GM12878 (cell line): Measurements from ENCODE around the gene S100A8. TPM values are rescaled to one million over a fixed set of nuclear protein-coding genes. Genes with fewer than 3 reads are reported as not detected.
A peak's percentile ranks its signal among the peaks of the same experiment; 100 is the strongest.

Experiments
- BRCA1 ChIP-seq: IDR thresholded peaks from 2 replicates; pipeline ENCODE4 v1.6.1; 2011; ENCODE audit warnings: low read depth, low read length, improper control_type of control experiment
- CBFB ChIP-seq: IDR thresholded peaks from 2 replicates; pipeline ENCODE4 v1.6.1; 2016; ENCODE audit warnings: antibody characterized with exemption, low read depth
- CREB1 ChIP-seq: IDR thresholded peaks from 2 replicates; pipeline ENCODE4 v1.6.1; 2012; ENCODE audit warnings: low read depth, mild to moderate bottlenecking, inconsistent platforms
- FOXK2 ChIP-seq: fragments of 450-650 bp; IDR thresholded peaks from 2 replicates; pipeline ENCODE4 v1.6.1; 2017; ENCODE audit warnings: mild to moderate bottlenecking, moderate library complexity
- HCFC1 ChIP-seq: fragments of 150-350 bp; IDR thresholded peaks from 2 replicates; pipeline ENCODE4 v1.6.1; 2014; ENCODE audit warnings: low read length
- HDAC6 ChIP-seq: fragments of 200-600 bp; sonication (generic); IDR thresholded peaks from one replicate; pipeline ENCODE4 v1.8.0; 2017; ENCODE audit warnings: antibody characterized with exemption; ENCODE audit not compliant: unreplicated experiment
- IKZF2 ChIP-seq, 2 experiments: fragments of 450-650 bp; IDR thresholded peaks; 2 replicates each; pipeline ENCODE4 v1.6.1; 2017; ENCODE audit warnings: mild to moderate bottlenecking in 2 of 2, moderate library complexity in 2 of 2
- JUND ChIP-seq: IDR thresholded peaks from 2 replicates; pipeline ENCODE4 v1.6.1; 2012; ENCODE audit warnings: low read depth, mild to moderate bottlenecking, low read length, improper control_type of control experiment, moderate library complexity
- KAT2A ChIP-seq: conservative IDR thresholded peaks from 2 replicates; pipeline ENCODE4 v1.6.1; 2011; ENCODE audit warnings: low read depth, low read length; ENCODE audit not compliant: control insufficient read depth
- LARP7 ChIP-seq: fragments of 450-650 bp; IDR thresholded peaks from 2 replicates; pipeline ENCODE4 v1.6.1; 2017; ENCODE audit warnings: mild to moderate bottlenecking
- MTA3 ChIP-seq: IDR thresholded peaks from 2 replicates; pipeline ENCODE4 v1.6.1; 2012; ENCODE audit warnings: low read length, inconsistent platforms, borderline replicate concordance
- RB1 ChIP-seq: fragments of 450-650 bp; formaldehyde crosslinking; IDR thresholded peaks from 2 replicates; pipeline ENCODE4 v1.6.1; 2017; ENCODE audit warnings: mild to moderate bottlenecking, borderline replicate concordance
- RCOR1 ChIP-seq: conservative IDR thresholded peaks from 2 replicates; pipeline ENCODE4 v1.6.1; 2012; ENCODE audit warnings: low read depth, low read length, improper control_type of control experiment
- RELA ChIP-seq: fragments of 450-650 bp; IDR thresholded peaks from 2 replicates; pipeline ENCODE4 v1.8.0; 2014; ENCODE audit warnings: borderline replicate concordance; ENCODE audit not compliant: partially characterized antibody
- RFX5 ChIP-seq: IDR thresholded peaks from 2 replicates; pipeline ENCODE4 v1.6.1; 2011; ENCODE audit warnings: low read depth, low read length, improper control_type of control experiment
- SPI1 ChIP-seq: IDR thresholded peaks from 2 replicates; pipeline ENCODE4 v1.6.1; 2011; ENCODE audit warnings: low read depth, mild to moderate bottlenecking, low read length, moderate library complexity, borderline replicate concordance; ENCODE audit not compliant: insufficient read depth
- STAT1 ChIP-seq: fragments of 450-650 bp; conservative IDR thresholded peaks from 2 replicates; pipeline ENCODE4 v1.6.1; 2014; ENCODE audit warnings: antibody characterized with exemption, mild to moderate bottlenecking
- SUPT20H ChIP-seq: IDR thresholded peaks from 2 replicates; pipeline ENCODE4 v1.6.1; 2011; ENCODE audit warnings: low read depth, mild to moderate bottlenecking, low read length, moderate library complexity, borderline replicate concordance; ENCODE audit not compliant: control insufficient read depth
- TARDBP ChIP-seq: IDR thresholded peaks from 2 replicates; pipeline ENCODE4 v1.6.1; 2016; ENCODE audit warnings: borderline replicate concordance
- polyA plus RNA-seq, 11 experiments: library from polyadenylated mRNA; depleted of rRNA in 4 of 11; unstranded in 6 of 11; stranded (reverse) in 5 of 11; fragments of >200 nt; fragmentation: Nextera tagmentation in 4 of 11; fragmentation: Illumina TruSeq in 1 of 11; extraction: Ambion mirVana in 4 of 11; extraction: Trizol in 1 of 11; gene quantifications; 1 replicate in 1 of 11; 2 replicates in 10 of 11; pipeline versions ENCODE4 v1.2.1 to v1.2.3, GENCODE V29; 2011 to 2016; ENCODE audit warnings: inconsistent platforms in 2 of 11, missing spikeins in 2 of 11, low read depth in 1 of 11
- total RNA-seq, 4 experiments: library from RNA; depleted of rRNA in 3 of 4; stranded (reverse); fragments of >200 nt in 3 of 4; fragmentation: Illumina TruSeq in 1 of 4; extraction: Trizol in 1 of 4; gene quantifications; 2 replicates each; pipeline versions ENCODE4 v1.2.1 to v1.2.3, GENCODE V29; 2013 to 2021
- TF ChIP-seq, protein P1 (sequence below): fragments of 450-650 bp; conservative IDR thresholded peaks from 2 replicates; pipeline ENCODE4 v1.6.1; 2017; ENCODE audit warnings: mild to moderate bottlenecking, moderate library complexity
- TF ChIP-seq, protein P2 (sequence below): IDR thresholded peaks from 2 replicates; pipeline ENCODE4 v1.6.1; 2011; ENCODE audit warnings: low read depth, low read length, improper control_type of control experiment, borderline replicate concordance
- TF ChIP-seq, protein P3 (sequence below): IDR thresholded peaks from 2 replicates; pipeline ENCODE4 v1.6.1; 2012; ENCODE audit warnings: mild to moderate bottlenecking, low read depth, low read length

Gene S100A8
- total and polyA plus RNA-seq, 10 of the 15 experiments (the other 5 are each of a cell fraction or from before 2014, with no cell fraction given): 0.28 TPM; not detected in 9

DNA sequence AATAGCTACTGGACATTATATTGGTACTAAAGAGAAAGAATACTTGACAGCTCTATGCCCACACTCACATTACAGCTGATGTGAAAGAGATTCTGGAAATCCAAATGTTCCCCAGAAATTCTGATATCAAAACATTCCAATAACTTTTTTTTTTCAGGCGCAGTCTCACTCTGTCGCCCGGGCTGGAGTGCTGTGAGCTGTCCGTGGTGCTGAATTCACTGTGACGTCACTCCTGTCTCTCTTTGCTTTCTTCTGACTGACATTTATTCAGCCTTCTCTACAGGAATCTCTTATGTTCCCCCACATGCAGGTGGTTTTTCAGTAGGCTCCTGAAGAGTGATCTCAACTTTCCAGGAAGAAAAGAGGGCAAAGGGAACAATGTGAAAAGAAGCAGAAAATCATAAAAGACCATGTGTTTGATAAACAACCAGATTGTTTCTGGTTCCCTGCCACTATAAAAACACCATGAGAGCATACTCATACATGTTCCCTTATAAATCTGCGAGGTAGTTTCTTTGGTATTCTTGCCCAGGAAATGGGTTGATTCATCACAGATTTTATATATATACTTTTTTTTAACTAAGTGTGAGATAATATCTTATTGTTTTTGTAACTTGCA lies 31.7 kb upstream of the S100A8 start (continued):
- TF ChIP-seq SPI1 (no peak), HDAC6 (no peak), RB1 (no peak), BRCA1 (no peak), RELA (no peak), STAT1 (0 out of 2 replicates have a peak, but pooled peaks have one; percentile 36), CBFB (no peak), TARDBP (no peak), LARP7 (no peak), FOXK2 (no peak), HCFC1 (no peak), SUPT20H (no peak), KAT2A (no peak), IKZF2 (IDR thresholded peaks at IDR 0.05) (no peak; a peak in 1 of 4 replicates), RCOR1 (peak; percentile 81; the same call in 1 of the 2 replicates), CREB1 (peak; percentile 86), MTA3 (no peak), JUND (no peak), RFX5 (0 out of 2 replicates have a peak, but pooled peaks have one; percentile 39)
- TF ChIP-seq, protein P1, sequence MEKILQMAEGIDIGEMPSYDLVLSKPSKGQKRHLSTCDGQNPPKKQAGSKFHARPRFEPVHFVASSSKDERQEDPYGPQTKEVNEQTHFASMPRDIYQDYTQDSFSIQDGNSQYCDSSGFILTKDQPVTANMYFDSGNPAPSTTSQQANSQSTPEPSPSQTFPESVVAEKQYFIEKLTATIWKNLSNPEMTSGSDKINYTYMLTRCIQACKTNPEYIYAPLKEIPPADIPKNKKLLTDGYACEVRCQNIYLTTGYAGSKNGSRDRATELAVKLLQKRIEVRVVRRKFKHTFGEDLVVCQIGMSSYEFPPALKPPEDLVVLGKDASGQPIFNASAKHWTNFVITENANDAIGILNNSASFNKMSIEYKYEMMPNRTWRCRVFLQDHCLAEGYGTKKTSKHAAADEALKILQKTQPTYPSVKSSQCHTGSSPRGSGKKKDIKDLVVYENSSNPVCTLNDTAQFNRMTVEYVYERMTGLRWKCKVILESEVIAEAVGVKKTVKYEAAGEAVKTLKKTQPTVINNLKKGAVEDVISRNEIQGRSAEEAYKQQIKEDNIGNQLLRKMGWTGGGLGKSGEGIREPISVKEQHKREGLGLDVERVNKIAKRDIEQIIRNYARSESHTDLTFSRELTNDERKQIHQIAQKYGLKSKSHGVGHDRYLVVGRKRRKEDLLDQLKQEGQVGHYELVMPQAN: no peak
- TF ChIP-seq, protein P2, sequence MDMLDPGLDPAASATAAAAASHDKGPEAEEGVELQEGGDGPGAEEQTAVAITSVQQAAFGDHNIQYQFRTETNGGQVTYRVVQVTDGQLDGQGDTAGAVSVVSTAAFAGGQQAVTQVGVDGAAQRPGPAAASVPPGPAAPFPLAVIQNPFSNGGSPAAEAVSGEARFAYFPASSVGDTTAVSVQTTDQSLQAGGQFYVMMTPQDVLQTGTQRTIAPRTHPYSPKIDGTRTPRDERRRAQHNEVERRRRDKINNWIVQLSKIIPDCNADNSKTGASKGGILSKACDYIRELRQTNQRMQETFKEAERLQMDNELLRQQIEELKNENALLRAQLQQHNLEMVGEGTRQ: no peak
- TF ChIP-seq, protein P3, sequence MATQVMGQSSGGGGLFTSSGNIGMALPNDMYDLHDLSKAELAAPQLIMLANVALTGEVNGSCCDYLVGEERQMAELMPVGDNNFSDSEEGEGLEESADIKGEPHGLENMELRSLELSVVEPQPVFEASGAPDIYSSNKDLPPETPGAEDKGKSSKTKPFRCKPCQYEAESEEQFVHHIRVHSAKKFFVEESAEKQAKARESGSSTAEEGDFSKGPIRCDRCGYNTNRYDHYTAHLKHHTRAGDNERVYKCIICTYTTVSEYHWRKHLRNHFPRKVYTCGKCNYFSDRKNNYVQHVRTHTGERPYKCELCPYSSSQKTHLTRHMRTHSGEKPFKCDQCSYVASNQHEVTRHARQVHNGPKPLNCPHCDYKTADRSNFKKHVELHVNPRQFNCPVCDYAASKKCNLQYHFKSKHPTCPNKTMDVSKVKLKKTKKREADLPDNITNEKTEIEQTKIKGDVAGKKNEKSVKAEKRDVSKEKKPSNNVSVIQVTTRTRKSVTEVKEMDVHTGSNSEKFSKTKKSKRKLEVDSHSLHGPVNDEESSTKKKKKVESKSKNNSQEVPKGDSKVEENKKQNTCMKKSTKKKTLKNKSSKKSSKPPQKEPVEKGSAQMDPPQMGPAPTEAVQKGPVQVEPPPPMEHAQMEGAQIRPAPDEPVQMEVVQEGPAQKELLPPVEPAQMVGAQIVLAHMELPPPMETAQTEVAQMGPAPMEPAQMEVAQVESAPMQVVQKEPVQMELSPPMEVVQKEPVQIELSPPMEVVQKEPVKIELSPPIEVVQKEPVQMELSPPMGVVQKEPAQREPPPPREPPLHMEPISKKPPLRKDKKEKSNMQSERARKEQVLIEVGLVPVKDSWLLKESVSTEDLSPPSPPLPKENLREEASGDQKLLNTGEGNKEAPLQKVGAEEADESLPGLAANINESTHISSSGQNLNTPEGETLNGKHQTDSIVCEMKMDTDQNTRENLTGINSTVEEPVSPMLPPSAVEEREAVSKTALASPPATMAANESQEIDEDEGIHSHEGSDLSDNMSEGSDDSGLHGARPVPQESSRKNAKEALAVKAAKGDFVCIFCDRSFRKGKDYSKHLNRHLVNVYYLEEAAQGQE: peak; percentile 99
